IPS-18a (cell line): ENCODE results near the gene HHLA2.
"Not testable (repeated sequence)": the region's sequence is repeated elsewhere in the genome, so short reads cannot be mapped to it uniquely, and the experiment has no call there.

Experiments
- H3K27ac ChIP-seq: one replicate; pipeline ENCODE4 v1.5.1; 2013; ENCODE audit warnings: low read length
- H3K27me3 ChIP-seq: one replicate; pipeline ENCODE4 v1.6.1; 2013; ENCODE audit warnings: mild to moderate bottlenecking, low read length; ENCODE audit not compliant: control insufficient read depth, insufficient read depth
- H3K36me3 ChIP-seq: one replicate; pipeline ENCODE4 v1.6.1; 2013; ENCODE audit warnings: low read depth, low read length; ENCODE audit not compliant: control insufficient read depth
- H3K4me1 ChIP-seq: one replicate; pipeline ENCODE4 v1.6.1; 2013; ENCODE audit warnings: low read depth, low read length; ENCODE audit not compliant: control insufficient read depth
- H3K4me3 ChIP-seq: one replicate; pipeline ENCODE4 v1.5.1; 2013; ENCODE audit warnings: low read length
- H3K9ac ChIP-seq: one replicate; pipeline ENCODE4 v1.6.1; 2013; ENCODE audit warnings: mild to moderate bottlenecking, low read length, moderate library complexity
- H3K9me3 ChIP-seq: one replicate; pipeline ENCODE4 v1.6.1; 2013; ENCODE audit warnings: low read depth, low read length; ENCODE audit not compliant: control insufficient read depth

The HHLA2 gene

GRCh38 chr3:108346301-108347227 is 50.2 kb downstream of the HHLA2 start:
- no peaks in the 10 kb centered on the region for H3K4me1 ChIP-seq
- H3K9ac ChIP-seq, result no peak overlapping the region
- no peaks in the 10 kb centered on the region for H3K27me3 ChIP-seq
- H3K4me3 ChIP-seq, result no peak overlapping the region
- no peaks in the 10 kb centered on the region for H3K9me3 ChIP-seq
- no peak overlapping the region for H3K27ac ChIP-seq
- H3K36me3 ChIP-seq, result no peaks in the 10 kb centered on the region

GRCh38 chr3:108352176-108352575 is 55.8 kb downstream of the HHLA2 start:
- no peak overlapping the region for H3K4me3 ChIP-seq
- no peaks in the 10 kb centered on the region for H3K36me3 ChIP-seq
- H3K9ac ChIP-seq, result no peak overlapping the region
- no peaks in the 10 kb centered on the region for H3K27me3 ChIP-seq
- no peak overlapping the region for H3K27ac ChIP-seq
- H3K4me1 ChIP-seq, result no peaks in the 10 kb centered on the region
- no peaks in the 10 kb centered on the region for H3K9me3 ChIP-seq

- Histone ChIP-seq H3K9ac (no peak overlapping the region), H3K27me3 (no peaks in the 10 kb centered on the region), H3K27ac (no peak overlapping the region), H3K4me3 (no peak overlapping the region), H3K9me3 (no peaks in the 10 kb centered on the region), H3K4me1 (no peaks in the 10 kb centered on the region), H3K36me3 (no peaks in the 10 kb centered on the region)
These were observed 58.2 kb downstream of the HHLA2 start for GRCh38 chr3:108354562-108354961.

GRCh38 chr3:108357042-108357441 is 60.7 kb downstream of the HHLA2 start:
- Histone ChIP-seq H3K9me3 (no peaks in the 10 kb centered on the region), H3K36me3 (no peaks in the 10 kb centered on the region), H3K4me1 (no peaks in the 10 kb centered on the region), H3K4me3 (no peak overlapping the region), H3K27ac (no peak overlapping the region), H3K9ac (no peak overlapping the region), H3K27me3 (no peaks in the 10 kb centered on the region)

GRCh38 chr3:108359011-108359410 is 62.7 kb downstream of the HHLA2 start:
- Histone ChIP-seq H3K9ac (no peak overlapping the region), H3K4me3 (no peak overlapping the region), H3K27ac (no peak overlapping the region), H3K27me3 (no peaks in the 10 kb centered on the region), H3K9me3 (no peaks in the 10 kb centered on the region), H3K4me1 (no peaks in the 10 kb centered on the region), H3K36me3 (no peaks in the 10 kb centered on the region)

- no peak overlapping the region for H3K9ac ChIP-seq
- no peak overlapping the region for H3K27ac ChIP-seq
- H3K27me3 ChIP-seq, result no peaks in the 10 kb centered on the region
- no peak overlapping the region for H3K4me3 ChIP-seq
- H3K36me3 ChIP-seq, result no peaks in the 10 kb centered on the region
- no peaks in the 10 kb centered on the region for H3K9me3 ChIP-seq
- peaks cover 18% of the 10 kb centered on the region for H3K4me1 ChIP-seq
These were observed 79.7 kb downstream of the HHLA2 start for GRCh38 chr3:108376026-108376425.

- no peak overlapping the region for H3K27ac ChIP-seq
- no peaks in the 10 kb centered on the region for H3K36me3 ChIP-seq
- no peaks in the 10 kb centered on the region for H3K27me3 ChIP-seq
- H3K4me1 ChIP-seq, result peaks cover 25% of the 10 kb centered on the region
- no peak overlapping the region for H3K9ac ChIP-seq
- no peak overlapping the region for H3K4me3 ChIP-seq
- H3K9me3 ChIP-seq, result no peaks in the 10 kb centered on the region
These were observed 81.0 kb downstream of the HHLA2 start for GRCh38 chr3:108377384-108377783.

- no peaks in the 10 kb centered on the region for H3K9me3 ChIP-seq
- H3K9ac ChIP-seq, result no peak overlapping the region
- H3K27me3 ChIP-seq, result no peaks in the 10 kb centered on the region
- no peak overlapping the region for H3K27ac ChIP-seq
- peaks cover 25% of the 10 kb centered on the region for H3K4me1 ChIP-seq
- H3K4me3 ChIP-seq, result no peak overlapping the region
- H3K36me3 ChIP-seq, result no peaks in the 10 kb centered on the region
These were observed 82.0 kb downstream of the HHLA2 start for GRCh38 chr3:108378153-108378951.

- H3K36me3 ChIP-seq, H3K9ac ChIP-seq, H3K4me3 ChIP-seq, H3K9me3 ChIP-seq, H3K27me3 ChIP-seq, H3K27ac ChIP-seq: not testable (repeated sequence)
- peaks cover 25% of the 10 kb centered on the region for H3K4me1 ChIP-seq
These were observed 82.6 kb downstream of the HHLA2 start for GRCh38 chr3:108378952-108379342.

GRCh38 chr3:108380128-108380795 is 83.9 kb downstream of the HHLA2 start:
- Histone ChIP-seq H3K4me3 (no peak overlapping the region), H3K9ac (no peak overlapping the region), H3K27ac (no peak overlapping the region), H3K9me3 (no peaks in the 10 kb centered on the region), H3K4me1 (peaks cover 25% of the 10 kb centered on the region), H3K27me3 (no peaks in the 10 kb centered on the region), H3K36me3 (no peaks in the 10 kb centered on the region)

- no peaks in the 10 kb centered on the region for H3K36me3 ChIP-seq
These were observed 85.3 kb downstream of the HHLA2 start for GRCh38 chr3:108381529-108382140.

More at GRCh38 chr3:108381529-108382140, 85.3 kb downstream of the HHLA2 start:
- H3K27me3 ChIP-seq, result no peaks in the 10 kb centered on the region
- no peak overlapping the region for H3K9ac ChIP-seq
- peaks cover 17% of the 10 kb centered on the region for H3K4me1 ChIP-seq
- H3K27ac ChIP-seq, result no peak overlapping the region
- H3K9me3 ChIP-seq, result no peaks in the 10 kb centered on the region
- H3K4me3 ChIP-seq, result no peak overlapping the region
